Neural cell (in vitro differentiated cells): ENCODE data around the gene SOBP. TPM values are rescaled to one million over a fixed set of nuclear protein-coding genes. Genes with fewer than 3 reads are reported as not detected.

Experiments
- H2AFZ ChIP-seq: fragments of 200-600, 300-800 bp; sonication (generic), shearing (Covaris generic); 2 replicates; pipeline ENCODE4 v1.6.0; 2014; ENCODE audit warnings: low read depth, mild to moderate bottlenecking, antibody characterized with exemption, low read length, moderate library complexity
- H3F3A ChIP-seq: fragments of 200-600 bp; shearing (Covaris generic); 2 replicates; pipeline ENCODE4 v1.6.1; 2016; ENCODE audit warnings: mild to moderate bottlenecking, moderate library complexity, mixed read lengths, antibody characterized with exemption, low read length; ENCODE audit not compliant: insufficient read depth, poor library complexity, severe bottlenecking
- H3K27ac ChIP-seq: fragments of 200-600, 300-800 bp; sonication (generic), shearing (Covaris generic); 2 replicates; pipeline ENCODE4 v1.5.1; 2014; ENCODE audit warnings: mild to moderate bottlenecking, low read length, moderate library complexity
- H3K27me3 ChIP-seq: fragments of 300-800, 200-600 bp; sonication (generic), shearing (Covaris generic); 2 replicates; pipeline ENCODE4 v1.6.0; 2014; ENCODE audit warnings: mild to moderate bottlenecking, low read depth, low read length, moderate library complexity; ENCODE audit not compliant: insufficient read depth
- H3K36me3 ChIP-seq: fragments of 300-800, 200-600 bp; sonication (generic), shearing (Covaris generic); 2 replicates; pipeline ENCODE4 v1.5.1; 2014; ENCODE audit warnings: mild to moderate bottlenecking, antibody characterized with exemption, low read length, moderate library complexity; ENCODE audit not compliant: insufficient read depth
- H3K4me2 ChIP-seq: fragments of 300-800, 200-600 bp; sonication (generic), shearing (Covaris generic); 2 replicates; pipeline ENCODE4 v1.6.0; 2014; ENCODE audit warnings: mild to moderate bottlenecking, low read length
- H3K4me3 ChIP-seq: fragments of 300-800, 200-600 bp; sonication (generic), shearing (Covaris generic); 2 replicates; pipeline ENCODE4 v1.5.1; 2014; ENCODE audit warnings: mild to moderate bottlenecking, low read length, moderate library complexity
- H3K79me2 ChIP-seq: fragments of 200-600 bp; shearing (Covaris generic); replicated peaks from 2 replicates; pipeline ENCODE4 v1.6.0; 2014; ENCODE audit warnings: mild to moderate bottlenecking, low read length, moderate library complexity; ENCODE audit not compliant: insufficient read depth
- H3K9ac ChIP-seq: fragments of 300-800, 200-600 bp; sonication (generic), shearing (Covaris generic); 2 replicates; pipeline ENCODE4 v1.6.1; 2016; ENCODE audit warnings: mild to moderate bottlenecking, low read length, mixed read lengths
- H3K9me2 ChIP-seq: fragments of 200-600 bp; shearing (Covaris generic); 2 replicates; pipeline ENCODE4 v1.6.1; 2016; ENCODE audit warnings: mild to moderate bottlenecking, low read length, mixed read lengths; ENCODE audit not compliant: insufficient read depth
- H3K9me3 ChIP-seq: fragments of 200-600, 300-800 bp; sonication (generic), shearing (Covaris generic); 2 replicates; pipeline ENCODE4 v1.6.1; 2016; ENCODE audit warnings: mild to moderate bottlenecking, mixed run types, low read length, moderate library complexity, mixed read lengths
- H4K20me1 ChIP-seq: fragments of 200-600 bp; shearing (Covaris generic); 2 replicates; pipeline ENCODE4 v1.6.1; 2016; ENCODE audit warnings: mild to moderate bottlenecking, mixed run types; ENCODE audit not compliant: insufficient read depth
- EP300 ChIP-seq: fragments of 450-650 bp; conservative IDR thresholded peaks from 2 replicates; pipeline ENCODE4 v1.6.1; 2014; ENCODE audit warnings: antibody characterized with exemption, mild to moderate bottlenecking, moderate library complexity; ENCODE audit not compliant: poor library complexity, severe bottlenecking
- EZH2 ChIP-seq: fragments of 200-600, 300-800 bp; shearing (Covaris generic), sonication (generic); IDR thresholded peaks from 2 replicates; pipeline ENCODE4 v1.6.1; 2014; ENCODE audit warnings: antibody characterized with exemption, low read length, borderline replicate concordance, mild to moderate bottlenecking; ENCODE audit not compliant: insufficient read depth, poor library complexity, severe bottlenecking
- MXI1 ChIP-seq: fragments of 450-650 bp; conservative IDR thresholded peaks from 2 replicates; pipeline ENCODE4 v1.6.1; 2014; ENCODE audit warnings: antibody characterized with exemption, mild to moderate bottlenecking; ENCODE audit not compliant: poor library complexity, severe bottlenecking
- POLR2AphosphoS5 ChIP-seq: IDR thresholded peaks from 2 replicates; pipeline ENCODE4 v1.6.1; 2012
- RAD21 ChIP-seq: fragments of 450-650 bp; conservative IDR thresholded peaks from 2 replicates; pipeline ENCODE4 v1.6.1; 2014; ENCODE audit warnings: antibody characterized with exemption, mild to moderate bottlenecking, moderate library complexity
- SMC3 ChIP-seq: fragments of 450-650 bp; conservative IDR thresholded peaks from 2 replicates; pipeline ENCODE4 v1.6.1; 2014; ENCODE audit warnings: antibody characterized with exemption, mild to moderate bottlenecking, moderate library complexity; ENCODE audit not compliant: poor library complexity
- TAF1 ChIP-seq: IDR thresholded peaks from 2 replicates; pipeline ENCODE4 v1.6.1; 2012; ENCODE audit warnings: low read depth
- polyA plus RNA-seq: library from polyadenylated mRNA; depleted of rRNA; stranded (reverse); fragments of >200 nt; gene quantifications from 2 replicates; pipeline ENCODE4 v1.2.3, GENCODE V29; 2014
- TF ChIP-seq, protein P1 (sequence below): fragments of 450-650 bp; IDR thresholded peaks from 2 replicates; pipeline ENCODE4 v1.5.1; 2014; ENCODE audit warnings: antibody characterized with exemption, mild to moderate bottlenecking, moderate library complexity; ENCODE audit not compliant: poor library complexity, severe bottlenecking
- TF ChIP-seq, protein P2 (sequence below): IDR thresholded peaks from 2 replicates; pipeline ENCODE4 v1.6.1; 2012; ENCODE audit warnings: borderline replicate concordance

SOBP gene
- polyA plus RNA-seq, 1 donor from 2014 or later: 16.4 TPM

DNA sequence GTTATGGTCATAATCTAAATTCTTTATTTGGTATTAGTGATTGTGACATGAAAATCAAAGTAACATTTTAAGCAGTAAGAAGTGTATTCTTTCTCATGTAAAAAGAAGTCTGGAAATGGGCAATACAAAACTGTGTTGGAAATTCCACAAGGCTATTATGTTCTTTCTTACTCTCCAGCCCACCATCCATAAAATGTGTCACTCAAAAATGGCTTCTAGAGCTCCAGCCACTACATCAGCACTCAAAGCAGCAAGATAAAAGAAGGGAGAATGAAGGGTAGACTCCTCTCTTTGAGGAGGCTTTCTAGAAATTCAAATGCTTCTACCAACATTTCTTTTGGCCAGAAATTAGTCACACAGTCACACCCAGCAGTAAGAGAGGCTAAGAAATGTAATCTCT, 49.0 kb upstream of the SOBP start:
- no peak overlapping the region for H3K4me2 ChIP-seq
- H3K9ac ChIP-seq: no peak overlapping the region
- H4K20me1 ChIP-seq: no peaks in the 10 kb centered on the region
- no peak overlapping the region for H3K4me3 ChIP-seq
- H2AFZ ChIP-seq: no peak overlapping the region
- H3K27ac ChIP-seq: no peak overlapping the region
- TF ChIP-seq EZH2 (no peak), POLR2AphosphoS5 (no peak)
- no peaks in the 10 kb centered on the region for H3K9me2 ChIP-seq
- H3K79me2 ChIP-seq: no peaks in the 10 kb centered on the region
- H3K36me3 ChIP-seq: no peaks in the 10 kb centered on the region
- no peaks in the 10 kb centered on the region for H3K27me3 ChIP-seq
- no peaks in the 10 kb centered on the region for H3F3A ChIP-seq
- no peaks in the 10 kb centered on the region for H3K9me3 ChIP-seq

DNA sequence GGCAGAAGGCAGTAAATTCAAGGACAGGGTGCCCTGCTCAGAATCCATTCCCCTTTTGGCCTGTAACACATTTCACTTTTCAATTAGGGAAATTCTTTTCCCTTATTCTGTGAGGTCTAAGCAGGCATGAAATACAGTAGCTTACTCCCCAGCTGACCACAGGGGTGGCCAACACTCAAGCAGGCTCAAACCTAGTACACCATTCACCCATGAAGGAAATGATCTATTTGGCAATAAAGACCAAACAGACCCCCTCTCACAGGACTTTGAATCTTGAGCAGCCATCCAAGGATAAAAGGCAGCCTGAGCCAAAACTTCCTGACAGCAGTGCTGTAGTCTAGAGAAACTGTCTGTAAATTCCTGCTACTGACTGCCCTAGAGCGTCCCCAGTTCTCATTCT, 48.2 kb upstream of the SOBP start:
- no peak overlapping the region for H3K4me2 ChIP-seq
- no peak overlapping the region for H3K9ac ChIP-seq
- H3K79me2 ChIP-seq: no peaks in the 10 kb centered on the region
- H2AFZ ChIP-seq: no peak overlapping the region
- no peak for TF ChIP-seq TAF1
- TF ChIP-seq, protein P1, sequence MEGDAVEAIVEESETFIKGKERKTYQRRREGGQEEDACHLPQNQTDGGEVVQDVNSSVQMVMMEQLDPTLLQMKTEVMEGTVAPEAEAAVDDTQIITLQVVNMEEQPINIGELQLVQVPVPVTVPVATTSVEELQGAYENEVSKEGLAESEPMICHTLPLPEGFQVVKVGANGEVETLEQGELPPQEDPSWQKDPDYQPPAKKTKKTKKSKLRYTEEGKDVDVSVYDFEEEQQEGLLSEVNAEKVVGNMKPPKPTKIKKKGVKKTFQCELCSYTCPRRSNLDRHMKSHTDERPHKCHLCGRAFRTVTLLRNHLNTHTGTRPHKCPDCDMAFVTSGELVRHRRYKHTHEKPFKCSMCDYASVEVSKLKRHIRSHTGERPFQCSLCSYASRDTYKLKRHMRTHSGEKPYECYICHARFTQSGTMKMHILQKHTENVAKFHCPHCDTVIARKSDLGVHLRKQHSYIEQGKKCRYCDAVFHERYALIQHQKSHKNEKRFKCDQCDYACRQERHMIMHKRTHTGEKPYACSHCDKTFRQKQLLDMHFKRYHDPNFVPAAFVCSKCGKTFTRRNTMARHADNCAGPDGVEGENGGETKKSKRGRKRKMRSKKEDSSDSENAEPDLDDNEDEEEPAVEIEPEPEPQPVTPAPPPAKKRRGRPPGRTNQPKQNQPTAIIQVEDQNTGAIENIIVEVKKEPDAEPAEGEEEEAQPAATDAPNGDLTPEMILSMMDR: no peak
- TF ChIP-seq MXI1: no peak
- TF ChIP-seq POLR2AphosphoS5: no peak
- no peak for TF ChIP-seq RAD21
- TF ChIP-seq EP300: no peak
- TF ChIP-seq, protein P2, sequence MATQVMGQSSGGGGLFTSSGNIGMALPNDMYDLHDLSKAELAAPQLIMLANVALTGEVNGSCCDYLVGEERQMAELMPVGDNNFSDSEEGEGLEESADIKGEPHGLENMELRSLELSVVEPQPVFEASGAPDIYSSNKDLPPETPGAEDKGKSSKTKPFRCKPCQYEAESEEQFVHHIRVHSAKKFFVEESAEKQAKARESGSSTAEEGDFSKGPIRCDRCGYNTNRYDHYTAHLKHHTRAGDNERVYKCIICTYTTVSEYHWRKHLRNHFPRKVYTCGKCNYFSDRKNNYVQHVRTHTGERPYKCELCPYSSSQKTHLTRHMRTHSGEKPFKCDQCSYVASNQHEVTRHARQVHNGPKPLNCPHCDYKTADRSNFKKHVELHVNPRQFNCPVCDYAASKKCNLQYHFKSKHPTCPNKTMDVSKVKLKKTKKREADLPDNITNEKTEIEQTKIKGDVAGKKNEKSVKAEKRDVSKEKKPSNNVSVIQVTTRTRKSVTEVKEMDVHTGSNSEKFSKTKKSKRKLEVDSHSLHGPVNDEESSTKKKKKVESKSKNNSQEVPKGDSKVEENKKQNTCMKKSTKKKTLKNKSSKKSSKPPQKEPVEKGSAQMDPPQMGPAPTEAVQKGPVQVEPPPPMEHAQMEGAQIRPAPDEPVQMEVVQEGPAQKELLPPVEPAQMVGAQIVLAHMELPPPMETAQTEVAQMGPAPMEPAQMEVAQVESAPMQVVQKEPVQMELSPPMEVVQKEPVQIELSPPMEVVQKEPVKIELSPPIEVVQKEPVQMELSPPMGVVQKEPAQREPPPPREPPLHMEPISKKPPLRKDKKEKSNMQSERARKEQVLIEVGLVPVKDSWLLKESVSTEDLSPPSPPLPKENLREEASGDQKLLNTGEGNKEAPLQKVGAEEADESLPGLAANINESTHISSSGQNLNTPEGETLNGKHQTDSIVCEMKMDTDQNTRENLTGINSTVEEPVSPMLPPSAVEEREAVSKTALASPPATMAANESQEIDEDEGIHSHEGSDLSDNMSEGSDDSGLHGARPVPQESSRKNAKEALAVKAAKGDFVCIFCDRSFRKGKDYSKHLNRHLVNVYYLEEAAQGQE: no peak
- TF ChIP-seq EZH2: no peak
- TF ChIP-seq SMC3: no peak
- H3K36me3 ChIP-seq: no peaks in the 10 kb centered on the region
- H3K27ac ChIP-seq: no peak overlapping the region
- no peak overlapping the region for H3K4me3 ChIP-seq
- no peaks in the 10 kb centered on the region for H4K20me1 ChIP-seq
- no peaks in the 10 kb centered on the region for H3K9me3 ChIP-seq
- H3K27me3 ChIP-seq: no peaks in the 10 kb centered on the region
- H3F3A ChIP-seq: no peaks in the 10 kb centered on the region
- H3K9me2 ChIP-seq: no peaks in the 10 kb centered on the region

DNA sequence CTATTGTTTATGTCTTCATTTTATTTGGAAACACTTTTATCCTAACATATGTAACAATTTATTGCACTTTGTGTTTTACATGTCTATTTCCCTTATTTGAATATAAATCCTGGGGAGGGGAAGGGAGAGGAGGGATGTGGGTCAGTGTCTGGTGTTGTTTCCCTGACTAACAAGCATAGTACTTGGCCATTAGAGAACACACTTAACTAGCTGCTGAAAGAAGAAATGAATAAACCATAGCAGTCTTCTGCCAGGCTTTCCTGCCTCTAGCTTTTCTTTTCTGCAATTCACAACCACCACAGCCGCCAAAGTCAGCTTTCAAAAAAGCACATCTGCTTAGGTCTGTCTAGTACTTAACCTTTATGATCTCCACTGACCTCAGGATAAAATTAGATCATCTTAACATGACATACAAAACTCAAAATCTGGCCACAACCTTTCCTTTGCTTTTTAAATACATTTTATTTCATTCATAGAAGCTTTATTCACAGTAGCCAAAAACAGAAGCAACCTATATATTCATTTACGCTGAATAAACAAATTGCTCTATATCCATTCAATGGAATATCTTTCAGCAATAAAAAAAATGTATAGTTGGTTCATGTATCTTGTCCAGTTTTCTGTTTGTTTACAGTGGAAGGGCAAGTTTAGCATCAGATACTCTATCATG, 46.8 kb upstream of the SOBP start:
- Histone ChIP-seq H4K20me1 (no peaks in the 10 kb centered on the region), H3K4me3 (no peak overlapping the region), H3K36me3 (no peaks in the 10 kb centered on the region), H3F3A (no peaks in the 10 kb centered on the region), H3K27me3 (no peaks in the 10 kb centered on the region), H3K4me2 (no peak overlapping the region), H2AFZ (no peak overlapping the region), H3K79me2 (no peaks in the 10 kb centered on the region), H3K27ac (no peak overlapping the region), H3K9me3 (peaks cover 4% of the 10 kb centered on the region), H3K9ac (no peak overlapping the region), H3K9me2 (no peaks in the 10 kb centered on the region)
- TF ChIP-seq RAD21: no peak
- no peak for TF ChIP-seq EP300
- TF ChIP-seq EZH2: no peak
- no peak for TF ChIP-seq POLR2AphosphoS5
- no peak for TF ChIP-seq TAF1
- no peak for TF ChIP-seq MXI1
- TF ChIP-seq, protein P1: no peak
- TF ChIP-seq SMC3: no peak
- TF ChIP-seq, protein P2: no peak
